HG02798 (cell line): ENCODE results near the gene HIPK3.
"Not testable (repeated sequence)": the region's sequence is repeated elsewhere in the genome, so short reads cannot be mapped to it uniquely, and the experiment has no call there.

Experiments used
- ATAC-seq: cut with Tn5 transposase; IDR thresholded peaks from one replicate; pipeline ENCODE4 v1.9.1; 2021; ENCODE audit warnings: mild to moderate bottlenecking; ENCODE audit not compliant: unreplicated experiment, poor library complexity

HIPK3 gene

GRCh38 chr11:33257160-33257896 lies at the start of gene HIPK3:
HIPK3 (plus strand) TSS chr11:33257381.
- peak; percentile 86 for ATAC-seq

- ATAC-seq = no peak
Measured at GRCh38 chr11:33207408-33207985, 49.7 kb upstream of the HIPK3 start.

GRCh38 chr11:33208150-33208549 lies 49.0 kb upstream of the HIPK3 start:
- no peak for ATAC-seq

- ATAC-seq = no peak
Measured at GRCh38 chr11:33211153-33211552, 46.0 kb upstream of the HIPK3 start.

- no peak for ATAC-seq
Measured at GRCh38 chr11:33211580-33211979, 45.6 kb upstream of the HIPK3 start.

- no peak for ATAC-seq
Measured at GRCh38 chr11:33214187-33214586, 43.0 kb upstream of the HIPK3 start.

- ATAC-seq = no peak
Measured at GRCh38 chr11:33214767-33215166, 42.4 kb upstream of the HIPK3 start.

- not testable (repeated sequence) for ATAC-seq
Measured at GRCh38 chr11:33216676-33217075, 40.5 kb upstream of the HIPK3 start.

GRCh38 chr11:33222052-33222750 lies 35.0 kb upstream of the HIPK3 start:
- ATAC-seq = no peak

GRCh38 chr11:33225371-33225770 lies 31.8 kb upstream of the HIPK3 start:
- no peak for ATAC-seq

GRCh38 chr11:33227578-33228261 lies 29.5 kb upstream of the HIPK3 start:
- ATAC-seq = no peak

GRCh38 chr11:33234397-33235190 lies 22.6 kb upstream of the HIPK3 start:
- ATAC-seq = no peak

- no peak for ATAC-seq
Measured at GRCh38 chr11:33237039-33237597, 20.1 kb upstream of the HIPK3 start.

GRCh38 chr11:33242575-33242974 lies 14.6 kb upstream of the HIPK3 start:
- no peak for ATAC-seq

GRCh38 chr11:33243654-33244053 lies 13.5 kb upstream of the HIPK3 start:
- ATAC-seq = not testable (repeated sequence)

GRCh38 chr11:33248416-33248971 lies 8.7 kb upstream of the HIPK3 start:
- no peak for ATAC-seq

- no peak for ATAC-seq
Measured at GRCh38 chr11:33256031-33256812, 959 bp upstream of the HIPK3 start.

- ATAC-seq = no peak
Measured at GRCh38 chr11:33256813-33257159, 395 bp upstream of the HIPK3 start.
